Mucosa of stomach (tissue), 1 donor: ENCODE data around the gene KRTCAP2.
A peak's percentile ranks its signal among the peaks of the same experiment; 100 is the strongest.

Experiments
- H3K27me3 ChIP-seq: one replicate; pipeline ENCODE4 v1.7.0; 2013; ENCODE audit warnings: mild to moderate bottlenecking, low read length; ENCODE audit not compliant: control insufficient read depth, insufficient read depth
- H3K36me3 ChIP-seq: one replicate; pipeline ENCODE4 v1.7.0; 2013; ENCODE audit warnings: low read length; ENCODE audit not compliant: control insufficient read depth, insufficient read depth
- H3K4me1 ChIP-seq: one replicate; pipeline ENCODE4 v1.7.0; 2013; ENCODE audit warnings: mild to moderate bottlenecking, low read length; ENCODE audit not compliant: control insufficient read depth, insufficient read depth
- H3K4me3 ChIP-seq: one replicate; pipeline ENCODE4 v1.7.0; 2013; ENCODE audit warnings: low read length
- H3K9ac ChIP-seq: one replicate; pipeline ENCODE4 v1.7.0; 2013; ENCODE audit warnings: mild to moderate bottlenecking, low read length, moderate library complexity
- H3K9me3 ChIP-seq: one replicate; pipeline ENCODE4 v1.7.0; 2013; ENCODE audit warnings: mild to moderate bottlenecking, low read length, moderate library complexity; ENCODE audit not compliant: control insufficient read depth
- donor health status: Pancreatic carcinoma.

Gene KRTCAP2

DNA sequence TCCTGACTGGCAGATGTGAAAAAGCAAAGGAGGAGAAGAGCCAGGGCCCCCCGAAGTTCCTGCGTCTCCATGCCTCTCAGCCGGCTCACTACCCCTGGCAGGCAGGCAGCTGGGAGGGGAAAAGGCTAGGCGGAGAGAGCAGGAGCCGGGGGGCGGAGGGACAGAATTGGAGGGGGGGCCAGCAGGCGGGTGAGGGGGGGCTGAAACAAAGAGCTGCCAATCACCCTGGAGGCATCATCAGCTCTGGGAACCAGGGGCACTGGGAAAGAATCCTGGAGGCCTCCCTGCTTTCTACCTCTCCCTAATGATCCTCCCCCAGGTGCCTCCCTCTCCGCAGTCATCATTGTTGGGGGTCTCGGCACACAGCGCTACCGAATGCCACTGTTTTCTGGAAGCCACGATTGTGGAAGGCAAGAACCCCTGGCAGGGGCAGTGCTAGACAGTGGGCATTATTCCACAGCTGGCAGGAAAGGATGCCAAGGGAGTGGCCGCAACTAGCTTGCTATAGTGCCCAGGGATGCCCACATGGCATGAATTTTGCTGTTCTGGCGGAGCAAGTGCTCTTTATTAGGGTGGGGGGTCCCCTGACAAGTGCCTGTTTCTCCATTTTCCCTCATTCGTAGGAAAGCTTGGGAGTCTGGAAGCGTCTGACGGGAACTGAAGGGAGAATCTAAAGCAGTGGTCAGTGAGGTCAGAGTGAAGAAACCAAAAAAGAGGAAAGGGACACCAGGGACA is 34.9 kb upstream of the KRTCAP2 start, which contains the start of gene THBS3:
Gene THBS3, minus strand, starts transcription at position 92 of the 735 bp plus-strand sequence. Its CDS starts 21 bp downstream, at position 71.
- peak within 1 kb of the TSS; percentile 87 for H3K9ac ChIP-seq
- peaks cover 27% of the 10 kb centered on the region for H3K4me1 ChIP-seq
- no peaks in the 10 kb centered on the region for H3K36me3 ChIP-seq
- no peaks in the 10 kb centered on the region for H3K9me3 ChIP-seq
- peak within 1 kb of the TSS; percentile 94 for H3K4me3 ChIP-seq
- H3K27me3 ChIP-seq = no peaks in the 10 kb centered on the region

DNA sequence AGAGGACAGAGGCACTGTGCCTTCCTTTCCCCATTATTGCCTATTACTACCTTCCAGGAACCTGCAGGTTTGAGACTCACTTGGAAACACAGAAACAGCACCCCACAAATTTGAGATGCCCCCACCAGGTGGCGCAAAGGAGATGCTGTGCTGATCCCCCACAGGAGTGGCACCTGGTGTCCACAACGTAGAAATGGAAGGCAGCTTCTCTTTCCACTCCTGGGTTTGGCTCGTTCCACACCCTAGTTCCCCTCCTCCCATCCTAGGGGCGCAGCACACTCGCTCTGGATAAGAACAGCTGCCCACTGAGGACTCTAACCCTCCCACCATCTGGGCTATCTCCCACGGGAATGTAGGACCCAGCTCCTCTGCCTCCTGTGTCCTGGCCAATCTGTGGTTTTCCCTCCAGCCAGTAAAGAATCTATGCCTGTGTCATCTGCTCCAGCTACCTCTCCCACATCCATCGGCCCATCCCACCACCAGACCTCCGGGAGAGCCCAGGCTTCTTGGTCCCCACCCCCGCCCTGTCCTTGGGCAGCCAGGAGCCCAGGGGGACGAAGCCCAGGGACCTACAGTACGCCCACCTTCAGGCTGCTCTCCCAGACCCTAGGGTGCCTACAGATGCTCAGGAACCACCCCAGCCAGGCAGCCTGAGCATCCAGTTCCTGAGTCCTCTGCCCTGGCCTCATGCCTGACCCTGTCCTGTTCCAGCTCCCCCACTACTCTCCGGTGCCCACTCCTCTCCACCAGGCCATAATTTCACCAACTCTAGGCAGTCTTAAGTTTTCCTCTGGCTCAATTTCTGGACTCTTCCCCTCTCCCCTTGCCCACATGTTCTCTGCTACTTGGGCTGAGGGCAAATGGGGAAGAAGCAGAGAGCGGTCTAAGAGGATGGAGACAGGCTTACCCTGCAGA is 34.0 kb upstream of the KRTCAP2 start:
- H3K36me3 ChIP-seq = no peaks in the 10 kb centered on the region
- H3K27me3 ChIP-seq = no peaks in the 10 kb centered on the region
- peaks cover 27% of the 10 kb centered on the region for H3K4me1 ChIP-seq
- no peaks in the 10 kb centered on the region for H3K9me3 ChIP-seq
- peak overlapping the region; percentile 87 for H3K9ac ChIP-seq
- no peak overlapping the region for H3K4me3 ChIP-seq

DNA sequence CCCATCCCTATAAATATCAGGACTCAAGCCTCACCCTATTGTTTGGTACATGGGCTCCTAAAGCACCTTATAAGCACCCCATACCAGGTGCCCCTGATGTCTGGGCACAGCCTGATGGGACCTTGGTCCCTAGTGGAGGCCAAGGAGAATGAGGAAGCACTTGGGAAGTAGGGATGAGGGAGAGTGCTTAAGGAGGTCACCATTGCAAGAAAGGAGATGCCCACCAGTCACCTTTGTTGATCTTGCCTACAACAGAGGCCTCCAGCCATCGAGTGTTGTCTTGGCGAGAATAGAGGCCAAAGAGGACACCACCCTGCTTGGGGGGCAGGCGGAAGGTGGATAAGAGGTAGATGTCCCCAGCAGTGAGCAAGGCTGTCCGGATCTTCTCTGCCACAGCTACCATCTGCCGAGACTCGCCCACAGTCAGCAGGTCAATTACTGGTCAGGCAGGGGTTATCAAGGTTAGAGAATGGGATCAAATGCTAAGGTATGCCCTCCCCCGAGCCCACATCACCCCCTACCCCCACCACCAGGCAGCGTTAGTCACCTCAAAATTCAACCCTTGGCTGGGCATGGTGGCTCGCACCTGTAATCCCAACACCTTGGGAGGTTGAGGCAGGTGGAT is 33.0 kb upstream of the KRTCAP2 start:
- Histone ChIP-seq H3K4me3 (no peak overlapping the region), H3K4me1 (peaks cover 27% of the 10 kb centered on the region), H3K36me3 (no peaks in the 10 kb centered on the region), H3K9me3 (no peaks in the 10 kb centered on the region), H3K27me3 (no peaks in the 10 kb centered on the region), H3K9ac (no peak overlapping the region)

DNA sequence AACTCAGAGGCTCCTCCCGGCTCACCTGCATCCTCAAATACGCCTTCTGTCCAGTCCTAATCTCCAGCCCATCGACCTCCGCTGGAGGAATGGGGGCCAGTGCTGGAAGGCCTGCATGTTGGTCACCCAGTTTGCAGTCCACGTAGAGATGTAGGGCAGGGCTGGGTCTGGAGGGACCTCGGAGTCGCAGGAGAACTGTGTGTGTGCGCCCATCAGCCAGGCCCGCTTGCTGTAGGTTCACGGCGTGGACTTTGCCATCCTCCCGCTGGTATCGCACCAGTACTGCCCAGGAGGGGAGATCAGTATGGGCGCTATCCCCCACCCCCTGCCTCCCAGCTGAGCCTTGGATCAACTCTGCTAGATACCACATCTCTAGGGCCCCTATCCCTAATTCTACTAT is 31.9 kb upstream of the KRTCAP2 start:
- no peaks in the 10 kb centered on the region for H3K27me3 ChIP-seq
- H3K9ac ChIP-seq = no peak overlapping the region
- H3K36me3 ChIP-seq = no peaks in the 10 kb centered on the region
- no peak overlapping the region for H3K4me3 ChIP-seq
- H3K4me1 ChIP-seq = peaks cover 27% of the 10 kb centered on the region
- H3K9me3 ChIP-seq = no peaks in the 10 kb centered on the region

DNA sequence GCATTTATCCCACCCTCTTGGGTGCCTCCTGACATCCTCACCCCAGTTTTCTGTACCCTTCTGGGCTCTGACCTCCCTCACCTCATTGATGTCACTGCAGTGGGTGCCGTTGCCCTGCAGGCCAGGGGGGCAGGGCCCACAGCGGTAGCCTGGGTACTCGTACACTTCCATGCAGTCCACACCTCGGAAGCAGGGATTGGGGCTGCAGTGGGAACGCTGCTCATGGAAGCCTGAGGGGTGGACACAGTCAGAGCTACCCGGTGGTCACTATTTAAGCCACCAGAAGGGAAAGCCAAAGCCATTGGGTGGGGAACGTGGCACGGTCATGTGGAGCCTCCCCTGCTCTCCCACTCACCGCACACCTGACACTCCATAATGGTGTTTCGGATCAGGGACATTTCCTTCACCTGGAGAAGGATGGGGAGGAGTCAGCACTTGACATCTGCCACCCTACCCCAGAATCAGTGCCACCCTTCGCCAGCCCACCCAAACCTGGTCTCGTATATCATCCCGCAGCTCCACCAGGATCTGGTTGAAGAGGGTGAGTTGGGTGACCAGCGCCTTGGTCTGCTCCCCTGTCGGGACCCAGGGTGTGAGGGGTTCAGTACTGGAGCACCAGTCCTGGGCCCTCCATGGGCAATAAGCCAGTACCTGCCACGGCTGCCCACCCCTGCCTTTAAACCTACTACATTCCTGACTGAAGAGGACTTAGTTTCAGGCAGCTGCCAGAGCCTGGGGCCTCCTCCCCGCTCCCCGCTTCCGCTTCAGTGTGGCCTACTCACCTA is 29.8 kb upstream of the KRTCAP2 start:
- Histone ChIP-seq H3K9me3 (no peaks in the 10 kb centered on the region), H3K9ac (no peak overlapping the region), H3K4me1 (peaks cover 13% of the 10 kb centered on the region), H3K27me3 (no peaks in the 10 kb centered on the region), H3K4me3 (no peak overlapping the region), H3K36me3 (no peaks in the 10 kb centered on the region)

DNA sequence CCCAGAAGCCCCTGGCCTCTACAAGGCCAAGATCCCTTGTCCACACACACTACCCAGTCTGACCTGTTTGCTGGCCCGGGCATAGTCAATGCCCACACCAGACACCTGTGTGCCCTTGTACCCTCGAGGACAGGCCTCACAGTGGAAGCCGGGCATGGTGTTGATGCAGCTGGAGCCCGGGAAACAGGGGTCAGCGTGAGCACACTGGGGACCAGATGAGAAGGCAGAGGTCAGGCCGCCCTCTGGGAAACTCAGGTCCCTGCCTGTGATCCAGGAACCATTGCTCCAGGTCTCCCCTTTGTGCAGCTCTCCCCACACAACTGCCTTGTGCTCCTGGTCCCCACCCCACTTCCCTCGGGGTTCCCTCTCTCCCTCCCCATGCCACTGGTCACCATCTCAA is 29.1 kb upstream of the KRTCAP2 start:
- no peaks in the 10 kb centered on the region for H3K36me3 ChIP-seq
- no peaks in the 10 kb centered on the region for H3K9me3 ChIP-seq
- no peak overlapping the region for H3K4me3 ChIP-seq
- no peaks in the 10 kb centered on the region for H3K27me3 ChIP-seq
- H3K9ac ChIP-seq = no peak overlapping the region
- peaks cover 6% of the 10 kb centered on the region for H3K4me1 ChIP-seq

DNA sequence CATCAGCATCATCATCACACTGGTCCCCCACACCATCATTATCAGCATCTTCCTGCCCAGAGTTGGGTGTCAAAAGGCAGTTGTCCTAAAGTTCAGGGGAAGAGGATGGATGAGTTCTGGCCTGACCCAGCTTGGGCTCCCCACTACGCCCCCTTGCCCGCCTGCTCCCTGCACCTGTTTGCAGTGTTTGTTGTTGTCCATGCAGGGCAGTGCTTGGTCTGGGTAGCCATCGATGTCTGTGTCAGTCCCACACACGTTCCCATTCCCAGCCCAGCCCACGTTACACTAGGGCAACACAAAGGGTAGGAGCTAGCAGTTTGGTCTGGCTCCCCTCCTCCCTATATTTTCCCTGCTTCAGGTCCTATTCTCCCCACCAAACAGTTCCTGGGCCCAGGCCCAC is 27.8 kb upstream of the KRTCAP2 start:
- H3K4me1 ChIP-seq = peaks cover 2% of the 10 kb centered on the region
- no peaks in the 10 kb centered on the region for H3K36me3 ChIP-seq
- H3K27me3 ChIP-seq = no peaks in the 10 kb centered on the region
- no peaks in the 10 kb centered on the region for H3K9me3 ChIP-seq
- H3K4me3 ChIP-seq = no peak overlapping the region
- no peak overlapping the region for H3K9ac ChIP-seq

DNA sequence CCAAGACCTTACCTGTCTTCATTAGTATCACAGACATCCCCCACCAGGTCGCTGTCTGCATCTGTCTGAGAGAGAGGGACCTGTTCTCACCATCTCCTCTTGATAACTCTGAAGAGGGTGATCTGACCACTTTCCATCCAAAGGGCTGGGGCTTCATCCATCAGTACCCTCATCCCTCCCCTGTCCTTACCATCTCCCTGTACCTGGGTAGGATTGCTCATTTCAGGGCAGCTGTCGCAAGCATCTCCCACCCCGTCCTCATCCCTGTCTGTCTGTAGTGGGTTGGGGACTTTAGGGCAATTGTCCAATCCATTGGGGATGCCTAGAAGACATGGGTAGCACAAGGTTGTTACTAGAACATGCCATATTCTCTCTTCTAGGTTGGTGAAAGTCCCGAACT is 26.7 kb upstream of the KRTCAP2 start:
- H3K4me3 ChIP-seq = no peak overlapping the region
- H3K27me3 ChIP-seq = no peaks in the 10 kb centered on the region
- H3K9me3 ChIP-seq = no peaks in the 10 kb centered on the region
- no peaks in the 10 kb centered on the region for H3K36me3 ChIP-seq
- H3K4me1 ChIP-seq = peaks cover 10% of the 10 kb centered on the region
- no peak overlapping the region for H3K9ac ChIP-seq

DNA sequence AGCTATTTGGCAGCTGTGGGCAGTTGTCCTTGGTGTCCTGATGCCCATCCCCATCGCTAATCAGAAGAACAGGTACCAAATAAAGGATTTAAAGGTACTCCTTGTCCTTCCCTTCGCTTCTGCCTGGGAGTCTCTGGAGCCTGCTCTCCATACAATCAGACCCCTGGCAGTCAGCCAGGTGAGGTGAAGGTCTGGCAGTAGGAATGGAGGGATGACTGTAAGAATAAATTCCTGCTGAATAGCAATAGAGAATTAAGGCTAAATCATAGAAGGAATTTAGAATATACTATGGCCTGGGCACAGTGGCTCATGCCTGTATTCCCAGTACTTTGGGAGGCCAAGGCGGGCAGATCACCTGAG is 25.4 kb upstream of the KRTCAP2 start:
- H3K4me1 ChIP-seq = peaks cover 21% of the 10 kb centered on the region
- H3K9me3 ChIP-seq = no peaks in the 10 kb centered on the region
- no peak overlapping the region for H3K9ac ChIP-seq
- no peak overlapping the region for H3K4me3 ChIP-seq
- no peaks in the 10 kb centered on the region for H3K27me3 ChIP-seq
- no peaks in the 10 kb centered on the region for H3K36me3 ChIP-seq

DNA sequence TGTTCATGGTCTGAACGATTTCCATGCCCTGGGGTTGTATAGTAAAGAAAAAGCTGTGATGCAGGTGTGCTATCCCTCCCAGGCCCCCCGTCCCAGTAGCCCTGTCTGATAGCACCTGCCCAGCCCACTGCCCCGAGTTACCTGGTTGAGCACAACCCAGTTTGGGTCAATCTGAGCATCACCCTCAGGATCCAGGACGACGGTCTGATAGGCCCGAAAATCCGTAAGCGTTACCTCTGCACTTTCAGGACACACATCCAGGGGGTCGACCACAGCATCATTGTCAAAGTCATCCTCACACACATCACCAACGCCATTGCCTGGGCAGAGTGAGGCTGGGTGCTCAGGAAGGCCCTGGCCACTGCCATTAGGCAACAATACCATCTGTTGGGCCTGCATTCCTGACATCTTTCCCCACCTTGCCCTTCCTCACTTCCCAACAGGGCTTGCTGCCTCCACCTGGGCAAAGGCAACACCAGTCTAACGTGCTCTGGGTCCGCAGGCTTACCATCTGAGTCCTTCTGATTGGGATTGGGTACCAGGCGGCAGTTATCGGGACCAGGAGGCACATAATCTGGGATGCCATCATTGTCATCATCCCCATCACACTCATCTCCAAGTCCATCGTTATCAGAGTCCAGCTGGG is 24.9 kb upstream of the KRTCAP2 start:
- H3K36me3 ChIP-seq = no peaks in the 10 kb centered on the region
- H3K4me1 ChIP-seq = peaks cover 26% of the 10 kb centered on the region
- no peaks in the 10 kb centered on the region for H3K27me3 ChIP-seq
- no peaks in the 10 kb centered on the region for H3K9me3 ChIP-seq
- H3K4me3 ChIP-seq = no peak overlapping the region
- no peak overlapping the region for H3K9ac ChIP-seq

DNA sequence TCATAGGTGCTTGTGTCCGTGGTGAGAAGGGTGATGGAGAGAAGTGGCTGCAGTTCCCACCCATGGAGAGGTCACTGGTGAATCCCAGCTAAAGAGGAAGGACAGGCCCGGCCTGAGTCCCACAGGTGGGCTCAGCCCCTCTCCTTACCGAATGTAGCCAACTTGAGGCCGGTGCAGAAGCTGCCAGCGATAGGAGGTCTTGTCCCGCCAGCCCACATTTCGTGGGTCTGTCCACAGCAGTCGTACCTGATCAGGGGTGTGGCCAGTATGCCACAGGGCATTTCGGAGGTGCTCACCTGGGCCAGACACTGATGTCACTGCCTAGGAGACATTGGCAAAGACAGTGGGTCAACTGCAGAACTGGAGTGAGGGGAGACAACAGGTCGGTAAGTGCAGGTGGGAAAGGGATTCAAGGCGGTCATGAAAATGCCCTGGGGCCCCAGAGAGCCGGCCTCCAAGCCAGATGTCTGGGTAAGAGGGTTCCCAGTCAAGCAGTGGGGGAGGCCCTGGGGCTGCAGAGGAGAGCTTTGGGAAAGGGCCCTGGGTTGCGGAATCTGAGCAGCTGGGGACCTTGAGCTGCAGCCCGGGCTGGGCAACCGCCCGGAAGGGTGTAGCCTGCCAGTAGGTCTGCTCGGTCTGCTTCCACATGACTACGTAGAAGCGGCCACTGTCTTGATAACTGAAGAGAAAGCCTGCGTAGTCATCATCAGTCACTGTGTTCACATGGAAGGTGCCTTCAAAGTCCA is 24.0 kb upstream of the KRTCAP2 start:
- H3K4me3 ChIP-seq = no peak overlapping the region
- no peaks in the 10 kb centered on the region for H3K27me3 ChIP-seq
- H3K9ac ChIP-seq = no peak overlapping the region
- no peaks in the 10 kb centered on the region for H3K9me3 ChIP-seq
- peaks cover 27% of the 10 kb centered on the region for H3K4me1 ChIP-seq
- no peaks in the 10 kb centered on the region for H3K36me3 ChIP-seq
